ENCODE data around the gene CERKL. TPM values are rescaled to one million over a fixed set of nuclear protein-coding genes. Genes with fewer than 3 reads are reported as not detected.
"Not testable (repeated sequence)": the region's sequence is repeated elsewhere in the genome, so short reads cannot be mapped to it uniquely, and the experiment has no call there.

CERKL gene
- polyA plus RNA-seq, result 10 to 100 TPM; 15.5 to 19.6 (median 15.8) TPM

- Mint-ChIP-seq H3K27me3 (ENCODE audit: low read depth in 3 of 3) (peaks cover 0 to 13% (median 6%) of the 10 kb centered on the region in 3 donors), H3K9me3 (no peaks in the 10 kb centered on the region), H3K4me3 (peak within 1 kb of the TSS; percentile 76 to 86 (median 80)), H3K27ac (peak within 1 kb of the TSS in 1 of 6 donors; percentile 43), H3K36me3 (no peaks in the 10 kb centered on the region), H3K4me1 (peaks cover 9 to 14% of the 10 kb centered on the region in 2 donors)
- peak; percentile 5 to 19 (median 12) for DNase-seq
Measured at GRCh38 chr2:181656450-181657291, at the start of gene CERKL. Gene CERKL (minus strand): TSS chr2:181657105. CDS start chr2:181657006, 99 bp downstream.

- not testable (repeated sequence) for H3K9me3 Mint-ChIP-seq, DNase-seq, H3K27ac Mint-ChIP-seq, H3K36me3 Mint-ChIP-seq, H3K4me3 Mint-ChIP-seq, H3K4me1 Mint-ChIP-seq
- peaks cover 2 to 19% (median 2%) of the 10 kb centered on the region in 3 donors for H3K27me3 Mint-ChIP-seq (ENCODE audit: low read depth in 3 of 3)
Measured at GRCh38 chr2:181702519-181702918, 45.6 kb upstream of the CERKL start.

- H3K27me3 Mint-ChIP-seq (ENCODE audit: low read depth in 3 of 3), result peaks cover 2 to 24% (median 10%) of the 10 kb centered on the region in 3 donors
- no peak overlapping the region for H3K27ac Mint-ChIP-seq
- peaks cover 0 to 5% (median 0%) of the 10 kb centered on the region in 3 donors for H3K36me3 Mint-ChIP-seq
Measured at GRCh38 chr2:181698223-181698622, 41.3 kb upstream of the CERKL start.

GRCh38 chr2:181697571-181697970 is 40.7 kb upstream of the CERKL start:
- Mint-ChIP-seq H3K36me3 (peaks cover 0 to 1% (median 0%) of the 10 kb centered on the region in 3 donors), H3K27me3 (ENCODE audit: low read depth in 3 of 3) (peaks cover 2 to 22% (median 10%) of the 10 kb centered on the region in 3 donors), H3K4me1 (no peaks in the 10 kb centered on the region), H3K27ac (no peak overlapping the region), H3K9me3 (peaks cover 0 to 3% (median 0%) of the 10 kb centered on the region in 6 donors), H3K4me3 (no peak overlapping the region)
- no peak for DNase-seq

More at GRCh38 chr2:181698223-181698622, 41.3 kb upstream of the CERKL start:
- peaks cover 0 to 4% (median 0%) of the 10 kb centered on the region in 6 donors for H3K9me3 Mint-ChIP-seq
- DNase-seq, result no peak
- H3K4me1 Mint-ChIP-seq, result no peaks in the 10 kb centered on the region
- no peak overlapping the region for H3K4me3 Mint-ChIP-seq

GRCh38 chr2:181697126-181697525 is 40.2 kb upstream of the CERKL start:
- DNase-seq, result no peak
- H3K4me3 Mint-ChIP-seq, result no peak overlapping the region
- peaks cover 2 to 22% (median 10%) of the 10 kb centered on the region in 3 donors for H3K27me3 Mint-ChIP-seq (ENCODE audit: low read depth in 3 of 3)
- H3K9me3 Mint-ChIP-seq, result peaks cover 0 to 3% (median 0%) of the 10 kb centered on the region in 6 donors
- no peak overlapping the region for H3K27ac Mint-ChIP-seq
- no peaks in the 10 kb centered on the region for H3K36me3 Mint-ChIP-seq
- H3K4me1 Mint-ChIP-seq, result no peaks in the 10 kb centered on the region

- DNase-seq, result no peak
- Mint-ChIP-seq H3K27me3 (ENCODE audit: low read depth in 3 of 3) (peaks cover 0 to 17% (median 10%) of the 10 kb centered on the region in 3 donors), H3K4me3 (no peak overlapping the region), H3K27ac (no peak overlapping the region), H3K9me3 (no peaks in the 10 kb centered on the region), H3K36me3 (no peaks in the 10 kb centered on the region), H3K4me1 (no peaks in the 10 kb centered on the region)
Measured at GRCh38 chr2:181694271-181694670, 37.4 kb upstream of the CERKL start.

GRCh38 chr2:181690860-181691259 is 34.0 kb upstream of the CERKL start:
- no peak overlapping the region for H3K4me3 Mint-ChIP-seq
- no peaks in the 10 kb centered on the region for H3K36me3 Mint-ChIP-seq
- DNase-seq, result no peak
- H3K9me3 Mint-ChIP-seq, result no peaks in the 10 kb centered on the region
- H3K27me3 Mint-ChIP-seq (ENCODE audit: low read depth in 3 of 3), result peaks cover 0 to 17% (median 8%) of the 10 kb centered on the region in 3 donors
- no peaks in the 10 kb centered on the region for H3K4me1 Mint-ChIP-seq
- H3K27ac Mint-ChIP-seq, result no peak overlapping the region

- DNase-seq, result no peak
- peaks cover 22 to 47% (median 26%) of the 10 kb centered on the region in 3 donors for H3K27me3 Mint-ChIP-seq (ENCODE audit: low read depth in 3 of 3)
- no peak overlapping the region for H3K27ac Mint-ChIP-seq
- H3K4me3 Mint-ChIP-seq, result no peak overlapping the region
- H3K36me3 Mint-ChIP-seq, result no peaks in the 10 kb centered on the region
- peaks cover 3 to 4% of the 10 kb centered on the region in 2 donors for H3K4me1 Mint-ChIP-seq
- H3K9me3 Mint-ChIP-seq, result peaks cover 0 to 3% (median 0%) of the 10 kb centered on the region in 6 donors
Measured at GRCh38 chr2:181686576-181687185, 29.8 kb upstream of the CERKL start.

- Mint-ChIP-seq H3K36me3 (no peaks in the 10 kb centered on the region), H3K27me3 (ENCODE audit: low read depth in 3 of 3) (peaks cover 32 to 53% (median 34%) of the 10 kb centered on the region in 3 donors), H3K9me3 (peaks cover 0 to 5% (median 0%) of the 10 kb centered on the region in 6 donors), H3K4me3 (peak overlapping the region in 1 of 5 donors; percentile 69), H3K27ac (no peak overlapping the region), H3K4me1 (peaks cover 10 to 12% of the 10 kb centered on the region in 2 donors)
- no peak for DNase-seq
Measured at GRCh38 chr2:181685150-181685688, 28.3 kb upstream of the CERKL start.

- no peaks in the 10 kb centered on the region for H3K36me3 Mint-ChIP-seq
- H3K4me1 Mint-ChIP-seq, result peaks cover 10 to 12% of the 10 kb centered on the region in 2 donors
- DNase-seq, result no peak
- H3K4me3 Mint-ChIP-seq, result peak overlapping the region in 1 of 5 donors; percentile 1
- H3K27ac Mint-ChIP-seq, result no peak overlapping the region
- H3K27me3 Mint-ChIP-seq (ENCODE audit: low read depth in 3 of 3), result peaks cover 34 to 56% (median 37%) of the 10 kb centered on the region in 3 donors
- H3K9me3 Mint-ChIP-seq, result peaks cover 0 to 5% (median 0%) of the 10 kb centered on the region in 6 donors
Measured at GRCh38 chr2:181684454-181685149, 27.7 kb upstream of the CERKL start.

GRCh38 chr2:181683518-181684453 is 26.9 kb upstream of the CERKL start:
- H3K27ac Mint-ChIP-seq, result no peak overlapping the region
- H3K4me1 Mint-ChIP-seq, result peaks cover 10 to 12% of the 10 kb centered on the region in 2 donors
- H3K9me3 Mint-ChIP-seq, result peaks cover 0 to 5% (median under 1%) of the 10 kb centered on the region in 6 donors
- no peak for DNase-seq
- H3K4me3 Mint-ChIP-seq, result peak overlapping the region in 4 of 5 donors; percentile 28 to 62 (median 54)
- peaks cover 38 to 64% (median 43%) of the 10 kb centered on the region in 3 donors for H3K27me3 Mint-ChIP-seq (ENCODE audit: low read depth in 3 of 3)
- H3K36me3 Mint-ChIP-seq, result no peaks in the 10 kb centered on the region

GRCh38 chr2:181682795-181683517 is 26.1 kb upstream of the CERKL start:
- DNase-seq, result no peak
- Mint-ChIP-seq H3K9me3 (peaks cover 0 to 7% (median 4%) of the 10 kb centered on the region in 6 donors), H3K27ac (no peak overlapping the region), H3K4me3 (peak overlapping the region in 4 of 5 donors; percentile 28 to 62 (median 54)), H3K27me3 (ENCODE audit: low read depth in 3 of 3) (peaks cover 43 to 72% (median 49%) of the 10 kb centered on the region in 3 donors), H3K4me1 (peaks cover 11 to 13% of the 10 kb centered on the region in 2 donors), H3K36me3 (peaks cover 0 to 3% (median 0%) of the 10 kb centered on the region in 3 donors)

Data from immature natural killer cell (primary cell).